ENCODE results near the gene TAF5L.
"Not testable (repeated sequence)": the region's sequence is repeated elsewhere in the genome, so short reads cannot be mapped to it uniquely, and the experiment has no call there.

DNA sequence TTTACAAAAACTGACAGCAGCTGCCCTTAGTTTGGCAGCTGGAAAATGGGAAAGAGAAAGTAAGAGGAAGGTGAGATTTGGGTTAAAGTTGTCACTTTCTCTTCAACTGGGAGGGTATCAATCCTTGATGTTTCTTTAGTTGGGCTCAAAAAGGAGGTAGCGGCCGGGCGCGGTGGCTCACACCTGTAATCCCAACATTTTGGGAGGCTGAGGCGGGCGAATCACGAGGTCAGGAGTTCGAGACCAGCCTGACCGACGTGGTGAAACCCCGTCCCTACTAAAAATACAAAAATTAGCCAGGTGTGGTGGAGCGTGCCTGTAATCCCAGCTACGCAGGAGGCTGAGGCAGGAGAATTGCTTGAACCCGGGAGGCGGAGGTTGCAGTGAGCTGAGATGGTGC is 65.8 kb downstream of the TAF5L start:
- not testable (repeated sequence) for TF ChIP-seq POLR2A, EP300 (IDR thresholded peaks at IDR 0.05)
- TF ChIP-seq, protein P1, sequence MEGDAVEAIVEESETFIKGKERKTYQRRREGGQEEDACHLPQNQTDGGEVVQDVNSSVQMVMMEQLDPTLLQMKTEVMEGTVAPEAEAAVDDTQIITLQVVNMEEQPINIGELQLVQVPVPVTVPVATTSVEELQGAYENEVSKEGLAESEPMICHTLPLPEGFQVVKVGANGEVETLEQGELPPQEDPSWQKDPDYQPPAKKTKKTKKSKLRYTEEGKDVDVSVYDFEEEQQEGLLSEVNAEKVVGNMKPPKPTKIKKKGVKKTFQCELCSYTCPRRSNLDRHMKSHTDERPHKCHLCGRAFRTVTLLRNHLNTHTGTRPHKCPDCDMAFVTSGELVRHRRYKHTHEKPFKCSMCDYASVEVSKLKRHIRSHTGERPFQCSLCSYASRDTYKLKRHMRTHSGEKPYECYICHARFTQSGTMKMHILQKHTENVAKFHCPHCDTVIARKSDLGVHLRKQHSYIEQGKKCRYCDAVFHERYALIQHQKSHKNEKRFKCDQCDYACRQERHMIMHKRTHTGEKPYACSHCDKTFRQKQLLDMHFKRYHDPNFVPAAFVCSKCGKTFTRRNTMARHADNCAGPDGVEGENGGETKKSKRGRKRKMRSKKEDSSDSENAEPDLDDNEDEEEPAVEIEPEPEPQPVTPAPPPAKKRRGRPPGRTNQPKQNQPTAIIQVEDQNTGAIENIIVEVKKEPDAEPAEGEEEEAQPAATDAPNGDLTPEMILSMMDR (IDR thresholded peaks at IDR 0.05), result not testable (repeated sequence)
